Measurements from ENCODE around the gene DCP1A.

DCP1A gene

GRCh38 chr3:53244271-53244670 lies 103.1 kb downstream of the DCP1A start:
- no peak for DNase-seq (ENCODE audit: low read depth)
- TF ChIP-seq CTCF (conservative IDR thresholded peaks at IDR 0.05; ENCODE audit: low read length), result no peak
- no peak overlapping the region for H3K4me3 ChIP-seq (ENCODE audit: low read length)

GRCh38 chr3:53243785-53244184 lies 103.6 kb downstream of the DCP1A start:
- DNase-seq (ENCODE audit: low read depth), result no peak
- no peak for TF ChIP-seq CTCF (conservative IDR thresholded peaks at IDR 0.05; ENCODE audit: low read length)
- H3K4me3 ChIP-seq (ENCODE audit: low read length), result no peak overlapping the region

DNA sequence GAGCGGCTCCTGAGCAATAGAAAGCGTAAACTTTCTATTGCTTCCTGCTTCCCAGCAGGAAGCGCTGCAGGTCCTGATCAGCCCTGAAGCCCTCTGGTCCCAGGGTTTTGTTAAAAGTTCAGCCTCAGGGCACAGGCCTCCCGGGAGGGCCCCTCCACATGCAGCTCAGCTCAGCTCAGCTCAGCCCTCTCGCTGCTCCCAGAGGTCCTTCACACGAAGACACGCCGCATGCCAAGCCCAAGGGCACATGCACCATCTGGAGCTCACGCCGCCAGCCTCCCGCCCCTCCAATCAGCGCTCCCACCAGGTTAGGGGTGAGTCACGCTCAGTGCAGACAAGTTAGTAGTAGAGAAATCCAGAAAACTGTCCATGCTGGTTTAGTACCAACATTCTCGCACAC lies 104.2 kb downstream of the DCP1A start:
- no peak; the same call in 1 of the 2 replicates for TF ChIP-seq CTCF (conservative IDR thresholded peaks at IDR 0.05; ENCODE audit: low read length)

DNA sequence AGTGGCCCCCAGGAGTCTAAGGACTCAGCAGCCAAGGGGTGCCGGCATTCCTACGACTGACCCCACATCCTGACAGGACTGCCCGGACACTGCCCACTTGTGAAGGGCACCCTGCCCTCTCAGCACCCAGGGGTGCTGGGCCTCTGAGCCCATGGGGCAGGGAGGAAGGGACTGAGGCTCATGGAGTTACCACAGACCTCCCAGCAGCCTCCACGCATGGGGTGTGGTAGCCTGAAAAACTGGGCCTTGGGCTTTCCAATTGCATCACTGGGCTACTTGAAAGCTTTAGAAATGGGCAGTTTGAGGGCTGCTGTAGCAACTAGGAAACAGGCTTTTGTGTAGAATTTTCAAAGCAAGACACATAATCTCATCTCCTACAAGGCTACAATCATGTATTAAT lies 104.7 kb downstream of the DCP1A start:
- H3K4me3 ChIP-seq (ENCODE audit: low read length), result no peak overlapping the region
- DNase-seq (ENCODE audit: low read depth), result peak; percentile 52
- no peak for TF ChIP-seq CTCF (conservative IDR thresholded peaks at IDR 0.05; ENCODE audit: low read length)

More for the DNA sequence above, 104.2 kb downstream of the DCP1A start:
- peak; percentile 85 for DNase-seq (ENCODE audit: low read depth)
- no peak overlapping the region for H3K4me3 ChIP-seq (ENCODE audit: low read length)

DNA sequence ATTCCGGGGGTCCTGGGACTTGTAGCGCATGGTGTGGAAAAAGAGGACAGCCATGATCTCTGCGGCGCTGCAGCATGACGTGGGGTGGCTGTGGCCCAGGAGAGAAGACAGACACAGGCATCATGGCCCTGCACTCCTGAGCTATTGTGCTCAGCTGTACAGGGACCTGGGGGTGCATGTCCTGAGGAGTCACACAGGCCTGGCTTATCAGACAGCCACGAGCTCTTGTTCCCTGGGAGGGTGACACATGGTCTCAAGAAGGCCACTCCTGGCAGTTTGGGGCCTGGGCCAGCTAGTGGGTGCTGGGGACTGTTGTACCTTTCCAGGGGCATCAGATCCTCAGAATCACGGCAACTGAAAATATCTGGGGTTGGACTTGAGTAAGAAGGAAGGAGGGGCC lies 105.2 kb downstream of the DCP1A start:
- TF ChIP-seq CTCF (conservative IDR thresholded peaks at IDR 0.05; ENCODE audit: low read length), result no peak

DNA sequence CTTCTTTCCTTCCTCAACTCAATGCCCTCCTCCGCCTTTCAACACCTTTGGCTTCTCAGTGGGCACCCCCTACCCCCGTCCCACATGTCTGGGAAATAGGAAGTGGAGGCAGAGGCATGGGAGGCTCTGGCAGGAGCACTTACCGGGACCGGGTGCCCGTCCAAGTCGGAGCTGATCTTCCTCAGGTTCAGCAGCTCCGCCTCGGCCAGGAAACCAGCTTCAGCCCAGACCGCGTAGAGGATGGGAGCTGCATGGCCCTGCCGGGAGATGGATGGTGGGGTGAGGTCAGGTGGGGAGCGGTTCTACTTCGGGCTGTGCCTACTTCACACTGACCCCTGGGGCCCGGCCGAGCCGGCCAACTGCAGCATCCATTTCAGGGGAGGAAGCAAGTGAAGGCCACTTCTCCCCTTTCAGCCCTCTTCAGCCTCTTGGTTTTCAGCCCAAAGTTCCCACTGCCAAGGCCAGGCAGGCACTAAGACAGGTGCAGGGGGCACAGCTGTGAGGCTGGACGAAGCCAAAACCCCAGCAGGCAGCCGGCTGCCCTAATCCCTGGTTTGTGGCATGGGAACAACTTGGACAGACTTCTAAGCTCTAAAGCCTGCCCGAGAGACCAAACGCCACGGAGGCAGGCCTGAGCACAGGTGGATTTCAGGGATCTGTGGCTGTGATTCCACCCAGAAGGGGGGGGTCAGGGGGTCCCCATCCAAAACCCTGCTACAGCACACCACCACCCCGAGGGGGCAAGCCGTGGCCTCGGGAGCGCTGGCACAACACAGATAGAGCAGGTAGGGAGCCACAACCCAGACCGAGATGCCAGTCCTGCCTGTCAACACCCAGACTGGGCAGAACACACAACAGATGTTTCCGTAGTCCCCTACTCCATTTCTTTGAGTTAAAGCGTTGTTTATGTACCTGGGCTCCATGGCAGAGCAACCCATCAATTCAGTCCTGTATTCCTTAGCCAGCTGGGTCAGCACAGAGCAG lies 106.1 kb downstream of the DCP1A start:
- H3K4me3 ChIP-seq (ENCODE audit: low read length), result no peak overlapping the region
- no peak for TF ChIP-seq CTCF (conservative IDR thresholded peaks at IDR 0.05; ENCODE audit: low read length)
- no peak for DNase-seq (ENCODE audit: low read depth)

More for the DNA sequence above, 105.2 kb downstream of the DCP1A start:
- no peak for DNase-seq (ENCODE audit: low read depth)
- no peak overlapping the region for H3K4me3 ChIP-seq (ENCODE audit: low read length)

DNA sequence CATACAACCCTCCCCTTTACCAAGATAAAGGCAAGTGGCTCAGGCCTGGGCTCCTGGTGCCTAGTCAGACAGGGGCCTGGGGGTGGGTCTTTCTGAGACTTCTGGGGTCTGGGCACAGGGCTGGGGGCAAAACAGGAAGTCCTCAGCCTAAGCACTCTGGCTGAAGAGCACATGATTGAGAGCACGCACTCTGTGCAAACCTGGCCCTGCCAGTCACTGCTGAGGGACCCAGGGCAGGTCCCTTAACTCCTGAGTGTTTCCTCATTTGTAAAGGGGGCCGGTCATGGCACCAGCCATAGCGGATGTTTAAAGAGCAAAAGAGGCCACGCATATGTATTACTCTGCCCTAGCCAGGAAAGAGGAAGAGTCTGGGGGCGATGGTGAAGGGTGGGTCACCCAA lies 107.5 kb downstream of the DCP1A start:
- H3K4me3 ChIP-seq (ENCODE audit: low read length), result no peak overlapping the region
- TF ChIP-seq CTCF (conservative IDR thresholded peaks at IDR 0.05; ENCODE audit: low read length), result no peak
- no peak for DNase-seq (ENCODE audit: low read depth)
